Nephron progenitor cell (in vitro differentiated cells): Measurements from ENCODE around the gene NCOA4.
"Not testable (repeated sequence)": the region's sequence is repeated elsewhere in the genome, so short reads cannot be mapped to it uniquely, and the experiment has no call there.

Experiments used
- DNase-seq: peaks from one replicate; pipeline ENCODE4 v3.0.0; 2021
- H3K27ac Mint-ChIP-seq: 2 replicates; pipeline ENCODE4 v1.8.0; 2021; ENCODE audit warnings: mild to moderate bottlenecking, moderate library complexity, mixed read lengths
- H3K27me3 Mint-ChIP-seq: 2 replicates; pipeline ENCODE4 v1.8.0; 2021; ENCODE audit warnings: mild to moderate bottlenecking, low read depth, mixed read lengths; ENCODE audit not compliant: poor library complexity
- H3K36me3 Mint-ChIP-seq: 2 replicates; pipeline ENCODE4 v1.8.0; 2021; ENCODE audit warnings: low read depth, mixed read lengths
- H3K4me1 Mint-ChIP-seq: 2 replicates; pipeline ENCODE4 v1.8.0; 2021; ENCODE audit warnings: mixed read lengths
- H3K4me3 Mint-ChIP-seq: 2 replicates; pipeline ENCODE4 v1.8.0; 2021; ENCODE audit warnings: mild to moderate bottlenecking, moderate library complexity, mixed read lengths
- H3K9me3 Mint-ChIP-seq: 2 replicates; pipeline ENCODE4 v1.8.0; 2021; ENCODE audit warnings: mild to moderate bottlenecking, moderate library complexity, mixed read lengths

NCOA4 gene

DNA sequence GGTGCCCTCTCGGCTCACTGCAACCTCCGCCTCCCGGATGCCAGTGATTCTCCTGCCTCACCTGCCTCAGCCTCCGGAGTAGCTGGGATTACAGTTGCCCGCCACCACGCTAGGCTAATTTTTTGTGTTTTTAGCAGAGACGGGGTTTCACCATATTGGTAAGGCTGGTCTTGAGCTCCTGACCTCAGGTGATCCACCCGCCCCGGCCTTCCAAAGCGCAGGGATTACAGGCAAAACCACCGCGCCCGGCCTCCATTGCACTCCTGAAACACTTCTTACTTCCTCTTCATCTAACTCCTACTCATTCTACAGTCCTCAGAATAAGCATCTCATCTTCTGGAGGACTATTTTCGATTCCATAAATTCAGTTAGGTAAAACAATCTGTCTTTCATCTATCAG lies 59.4 kb downstream of the NCOA4 start:
- H3K4me3 Mint-ChIP-seq: peak overlapping the region; percentile 100
- H3K27me3 Mint-ChIP-seq, H3K9me3 Mint-ChIP-seq, H3K27ac Mint-ChIP-seq: not testable (repeated sequence)
- H3K36me3 Mint-ChIP-seq: peaks cover 14% of the 10 kb centered on the region
- DNase-seq: peak; percentile 2
- H3K4me1 Mint-ChIP-seq: peaks cover 48% of the 10 kb centered on the region

DNA sequence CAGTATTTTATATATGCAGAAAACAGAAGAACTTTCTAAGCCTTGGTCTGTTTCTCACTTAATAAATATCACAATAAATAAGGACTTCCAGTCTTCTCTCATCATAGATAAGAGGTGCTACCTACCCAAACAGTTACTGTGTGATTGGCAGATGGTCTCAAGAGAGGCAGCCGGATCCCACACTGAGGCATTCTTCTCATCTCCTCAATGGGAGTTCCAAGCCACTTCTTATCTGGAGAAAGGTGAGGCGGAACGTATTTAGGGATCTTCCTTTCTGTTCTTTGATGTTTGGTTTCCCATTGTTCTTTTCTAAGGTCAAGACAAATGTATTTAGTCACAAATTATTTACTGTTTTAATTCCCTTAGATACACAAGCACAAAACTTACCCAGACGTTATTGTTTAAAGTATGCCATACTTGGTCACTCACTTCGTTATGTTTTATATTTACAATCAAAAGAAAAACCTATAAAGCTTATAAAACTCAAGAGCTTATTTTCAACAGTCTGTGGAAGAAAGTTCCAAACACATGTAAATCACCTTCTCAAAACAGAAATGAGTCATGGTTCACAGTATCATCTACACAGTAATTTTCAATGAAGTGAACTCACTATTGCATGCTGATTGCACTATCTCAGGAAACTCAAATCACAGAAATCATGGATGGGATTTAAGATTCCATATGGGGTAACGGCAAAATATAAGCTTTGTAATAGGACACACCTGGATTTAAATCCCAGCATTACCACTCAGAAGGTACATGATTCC lies 67.6 kb downstream of the NCOA4 start:
- H3K9me3 Mint-ChIP-seq, H3K27ac Mint-ChIP-seq, H3K4me1 Mint-ChIP-seq, H3K4me3 Mint-ChIP-seq, H3K27me3 Mint-ChIP-seq, DNase-seq, H3K36me3 Mint-ChIP-seq: not testable (repeated sequence)

DNA sequence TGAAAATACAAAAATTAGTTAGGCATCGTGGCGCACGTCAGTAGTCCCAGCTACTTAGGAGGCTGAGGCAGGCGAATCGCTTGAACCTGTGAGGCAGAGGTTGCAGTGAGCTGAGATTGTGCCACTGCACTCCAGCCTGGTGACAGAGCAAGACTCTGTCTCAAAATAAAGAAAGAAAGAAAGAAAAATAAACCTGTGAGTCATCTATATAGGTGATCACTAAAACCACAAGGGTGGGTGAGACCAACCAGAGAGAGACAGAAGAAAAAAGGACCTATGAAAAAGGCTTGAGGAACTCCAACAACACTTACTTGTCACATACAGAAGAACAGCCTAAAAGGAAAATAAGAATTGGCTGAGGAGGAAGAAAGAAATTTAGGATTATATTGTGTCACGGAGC lies 72.5 kb downstream of the NCOA4 start:
- H3K4me1 Mint-ChIP-seq, H3K4me3 Mint-ChIP-seq, H3K9me3 Mint-ChIP-seq, H3K27me3 Mint-ChIP-seq, H3K36me3 Mint-ChIP-seq, DNase-seq: not testable (repeated sequence)
- H3K27ac Mint-ChIP-seq: peak overlapping the region; percentile 45

DNA sequence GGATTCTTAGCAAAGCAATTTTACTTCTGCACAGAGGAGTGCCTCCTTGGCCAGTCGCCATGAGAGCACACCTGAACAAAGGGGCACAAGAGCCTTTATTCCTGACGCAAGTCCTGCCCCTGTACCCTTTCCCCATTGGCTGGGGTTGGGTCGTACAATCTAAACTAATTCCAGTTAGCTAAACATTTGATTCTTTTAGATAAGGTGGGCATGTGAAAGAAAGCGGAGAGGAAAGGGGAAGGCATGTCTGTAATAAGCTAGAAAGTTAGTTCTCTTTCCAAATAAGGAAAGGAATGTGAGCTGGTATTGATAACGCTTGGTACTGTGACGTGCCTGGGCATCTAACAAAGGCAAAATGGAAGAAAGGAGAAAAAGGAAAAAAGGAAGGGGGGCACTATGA lies 73.8 kb downstream of the NCOA4 start:
- DNase-seq, H3K36me3 Mint-ChIP-seq, H3K4me1 Mint-ChIP-seq, H3K27me3 Mint-ChIP-seq, H3K9me3 Mint-ChIP-seq, H3K27ac Mint-ChIP-seq, H3K4me3 Mint-ChIP-seq: not testable (repeated sequence)
